HFFc6 (cell line): Measurements from ENCODE around the gene ATP2B2. TPM values are rescaled to one million over a fixed set of nuclear protein-coding genes. Genes with fewer than 3 reads are reported as not detected.
A peak's percentile ranks its signal among the peaks of the same experiment; 100 is the strongest.

Experiments used
- DNase-seq: peaks from one replicate; pipeline ENCODE4 v3.0.0-alpha.2; 2018
- H3K27ac Mint-ChIP-seq: 2 replicates; pipeline ENCODE4 v1.8.0; 2020; ENCODE audit warnings: mild to moderate bottlenecking, mixed read lengths
- H3K27me3 Mint-ChIP-seq: 2 replicates; pipeline ENCODE4 v1.8.0; 2021; ENCODE audit warnings: mild to moderate bottlenecking, moderate library complexity, mixed read lengths; ENCODE audit not compliant: insufficient read depth
- H3K36me3 Mint-ChIP-seq: 2 replicates; pipeline ENCODE4 v1.8.0; 2021; ENCODE audit warnings: low read depth, mixed read lengths
- H3K4me1 Mint-ChIP-seq: 2 replicates; pipeline ENCODE4 v1.8.0; 2020; ENCODE audit warnings: low read depth, mixed read lengths
- H3K4me3 Mint-ChIP-seq: 2 replicates; pipeline ENCODE4 v1.8.0; 2020; ENCODE audit warnings: mild to moderate bottlenecking, moderate library complexity, mixed read lengths
- H3K9me3 Mint-ChIP-seq: 2 replicates; pipeline ENCODE4 v1.8.0; 2020; ENCODE audit warnings: mild to moderate bottlenecking, mixed read lengths
- total RNA-seq, 6 experiments: library from RNA; stranded (reverse); fragmentation: NEBNext Ultra II Directional; extraction: Animal tissue kit (Norgen Biotek cat#: 25700); gene quantifications; 2 replicates in 1 of 6; 3 replicates in 5 of 6; pipeline ENCODE4 v1.2.3, GENCODE V29; 2021
- TF ChIP-seq, protein P1 (sequence below): fragments of 200-600 bp; sonication (generic); IDR thresholded peaks from 2 replicates; pipeline ENCODE4 v1.5.0; 2021; ENCODE audit warnings: antibody characterized with exemption, mild to moderate bottlenecking

Gene ATP2B2
- total RNA-seq, 6 experiments from 2014 or later, result not detected

DNA sequence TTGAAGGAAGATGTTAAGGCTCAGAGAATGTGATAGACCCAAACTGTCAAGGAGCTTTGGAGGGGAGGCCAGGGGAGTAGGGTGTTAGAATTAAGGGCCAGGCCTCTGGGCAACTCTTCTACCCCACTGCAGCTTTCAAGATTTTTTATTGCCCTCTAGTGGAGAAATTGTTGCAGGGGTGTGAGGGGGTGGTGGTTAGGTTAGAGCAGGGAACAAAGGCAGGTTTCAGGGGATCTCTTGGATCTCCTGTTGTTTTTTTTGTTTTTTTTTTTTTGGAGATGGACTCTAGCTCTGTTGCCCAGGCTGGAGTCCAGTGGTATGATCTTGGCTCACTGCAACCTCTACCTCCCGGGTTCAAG lies 183.1 kb downstream of the ATP2B2 start:
- Mint-ChIP-seq H3K27ac (no peak overlapping the region), H3K9me3 (no peaks in the 10 kb centered on the region), H3K4me1 (peaks cover 15% of the 10 kb centered on the region), H3K36me3 (peaks cover 10% of the 10 kb centered on the region), H3K4me3 (no peak overlapping the region), H3K27me3 (peaks cover 23% of the 10 kb centered on the region)
- TF ChIP-seq, protein P1, sequence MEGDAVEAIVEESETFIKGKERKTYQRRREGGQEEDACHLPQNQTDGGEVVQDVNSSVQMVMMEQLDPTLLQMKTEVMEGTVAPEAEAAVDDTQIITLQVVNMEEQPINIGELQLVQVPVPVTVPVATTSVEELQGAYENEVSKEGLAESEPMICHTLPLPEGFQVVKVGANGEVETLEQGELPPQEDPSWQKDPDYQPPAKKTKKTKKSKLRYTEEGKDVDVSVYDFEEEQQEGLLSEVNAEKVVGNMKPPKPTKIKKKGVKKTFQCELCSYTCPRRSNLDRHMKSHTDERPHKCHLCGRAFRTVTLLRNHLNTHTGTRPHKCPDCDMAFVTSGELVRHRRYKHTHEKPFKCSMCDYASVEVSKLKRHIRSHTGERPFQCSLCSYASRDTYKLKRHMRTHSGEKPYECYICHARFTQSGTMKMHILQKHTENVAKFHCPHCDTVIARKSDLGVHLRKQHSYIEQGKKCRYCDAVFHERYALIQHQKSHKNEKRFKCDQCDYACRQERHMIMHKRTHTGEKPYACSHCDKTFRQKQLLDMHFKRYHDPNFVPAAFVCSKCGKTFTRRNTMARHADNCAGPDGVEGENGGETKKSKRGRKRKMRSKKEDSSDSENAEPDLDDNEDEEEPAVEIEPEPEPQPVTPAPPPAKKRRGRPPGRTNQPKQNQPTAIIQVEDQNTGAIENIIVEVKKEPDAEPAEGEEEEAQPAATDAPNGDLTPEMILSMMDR, result peak; percentile 74
- no peak for DNase-seq

- no peak for DNase-seq
- Mint-ChIP-seq H3K36me3 (peaks cover 10% of the 10 kb centered on the region), H3K9me3 (no peaks in the 10 kb centered on the region), H3K27ac (peak overlapping the region; percentile 98), H3K4me3 (peak overlapping the region; percentile 97), H3K27me3 (peaks cover 22% of the 10 kb centered on the region), H3K4me1 (peaks cover 15% of the 10 kb centered on the region)
- TF ChIP-seq, protein P1, result no peak
Measured at GRCh38 chr3:10321630-10322351, 183.6 kb downstream of the ATP2B2 start.

GRCh38 chr3:10320320-10320677 lies 185.1 kb downstream of the ATP2B2 start:
- peaks cover 9% of the 10 kb centered on the region for H3K27me3 Mint-ChIP-seq
- no peak for DNase-seq
- H3K9me3 Mint-ChIP-seq, result no peaks in the 10 kb centered on the region
- H3K27ac Mint-ChIP-seq, result peak overlapping the region; percentile 98
- TF ChIP-seq, protein P1, result no peak
- H3K4me1 Mint-ChIP-seq, result peaks cover 15% of the 10 kb centered on the region
- H3K36me3 Mint-ChIP-seq, result peaks cover 10% of the 10 kb centered on the region
- H3K4me3 Mint-ChIP-seq, result peak overlapping the region; percentile 97

DNA sequence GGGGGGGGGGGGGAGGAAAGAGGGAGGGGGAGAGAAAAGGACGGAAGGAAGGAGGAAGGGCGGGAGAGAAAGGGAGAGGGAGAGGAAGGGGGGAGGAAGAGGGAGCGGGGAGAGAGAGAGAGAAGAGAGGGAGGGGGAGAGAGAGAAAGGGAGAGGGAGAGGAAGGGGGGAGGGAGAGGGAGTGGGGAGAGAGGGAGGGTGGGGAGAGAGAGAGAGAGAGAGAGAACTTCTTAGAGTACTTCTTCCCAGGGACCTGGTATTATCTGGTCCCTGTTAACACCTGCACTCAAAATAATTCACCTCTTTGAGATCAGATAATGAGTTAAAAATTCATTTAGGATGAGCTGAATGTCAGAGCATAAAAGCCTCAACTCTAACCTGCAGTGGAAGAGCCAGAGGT lies 185.6 kb downstream of the ATP2B2 start:
- no peak for DNase-seq
- Mint-ChIP-seq H3K9me3 (no peaks in the 10 kb centered on the region), H3K27ac (peak overlapping the region; percentile 98), H3K4me3 (peak overlapping the region; percentile 97), H3K36me3 (peaks cover 13% of the 10 kb centered on the region), H3K27me3 (peaks cover 6% of the 10 kb centered on the region), H3K4me1 (peaks cover 16% of the 10 kb centered on the region)
- TF ChIP-seq, protein P1, result no peak

DNA sequence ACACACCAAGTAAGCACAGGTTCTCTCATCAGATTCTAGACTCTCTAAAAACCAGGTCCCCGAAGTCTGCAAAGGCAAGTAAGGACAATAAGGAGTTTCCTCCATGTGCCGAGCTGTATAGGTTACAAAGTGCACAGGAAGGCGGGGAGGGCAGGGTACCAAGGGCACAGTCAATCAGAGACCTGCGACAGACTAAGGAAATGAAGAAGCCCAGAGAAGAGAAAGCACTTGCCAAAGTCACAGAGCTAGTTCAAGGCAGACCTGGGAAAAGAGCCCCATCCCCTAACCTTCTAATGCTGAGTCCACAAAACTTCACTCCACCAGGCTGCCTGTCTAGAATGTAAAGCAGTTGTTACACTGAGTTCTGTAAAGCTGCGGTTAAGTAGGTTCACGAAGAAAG lies 186.1 kb downstream of the ATP2B2 start:
- TF ChIP-seq, protein P1, result no peak
- Mint-ChIP-seq H3K4me1 (peaks cover 21% of the 10 kb centered on the region), H3K4me3 (peak overlapping the region; percentile 97), H3K36me3 (peaks cover 18% of the 10 kb centered on the region), H3K27me3 (peaks cover 6% of the 10 kb centered on the region), H3K9me3 (no peaks in the 10 kb centered on the region), H3K27ac (no peak overlapping the region)
- DNase-seq, result no peak
